Brain microvascular endothelial cell (primary cell): ENCODE results near the gene METTL18.

Experiments
- DNase-seq: peaks from one replicate; pipeline ENCODE4 v3.0.0-alpha.2; 2020
- H3K27ac ChIP-seq: fragments of 250-450 bp; sonication (Bioruptor Pico); 2 replicates; pipeline ENCODE4 v1.5.1; 2020; ENCODE audit warnings: mild to moderate bottlenecking, moderate library complexity
- H3K27me3 ChIP-seq: fragments of 250-450 bp; sonication (Bioruptor Pico); replicated peaks from 2 replicates; pipeline ENCODE4 v1.5.1; 2020; ENCODE audit warnings: mild to moderate bottlenecking
- H3K36me3 ChIP-seq: fragments of 250-450 bp; sonication (Bioruptor Pico); replicated peaks from 2 replicates; pipeline ENCODE4 v1.5.1; 2020; ENCODE audit warnings: mild to moderate bottlenecking
- H3K4me3 ChIP-seq: 2 replicates; pipeline ENCODE4 v1.5.1; 2011; ENCODE audit warnings: low read depth, mild to moderate bottlenecking, control low read depth, low read length, moderate library complexity
- CTCF ChIP-seq: IDR thresholded peaks from 2 replicates; pipeline ENCODE4 v1.5.1; 2011; ENCODE audit warnings: low read depth, mild to moderate bottlenecking, moderate library complexity, low read length, control low read depth, inconsistent platforms; ENCODE audit errors: missing control alignments
- in situ Hi-C: cut with HindIII; loops from 2 replicates; pipeline ENCODE4 v1.10.0; 2017; ENCODE audit warnings: low sequenced_read_pairs, low pct_ligation_motif_present

METTL18 gene

GRCh38 chr1:169765580-169766331 is 29.0 kb downstream of the METTL18 start:
- H3K36me3 ChIP-seq, result no peaks in the 10 kb centered on the region
- H3K4me3 ChIP-seq, result no peak overlapping the region
- no peak overlapping the region for H3K27ac ChIP-seq
- no peak for TF ChIP-seq CTCF
- no peaks in the 10 kb centered on the region for H3K27me3 ChIP-seq
- DNase-seq, result no peak
- in situ Hi-C loops, result no loop called here

GRCh38 chr1:169764919-169765318 is 29.8 kb downstream of the METTL18 start:
- H3K27ac ChIP-seq, result no peak overlapping the region
- no peaks in the 10 kb centered on the region for H3K36me3 ChIP-seq
- no peaks in the 10 kb centered on the region for H3K27me3 ChIP-seq
- in situ Hi-C loops, result no loop called here
- H3K4me3 ChIP-seq, result no peak overlapping the region
- no peak for DNase-seq
- no peak for TF ChIP-seq CTCF

GRCh38 chr1:169762699-169763098 is 32.0 kb downstream of the METTL18 start:
- no peak for DNase-seq

GRCh38 chr1:169759038-169759437 is 35.7 kb downstream of the METTL18 start:
- H3K36me3 ChIP-seq, result no peaks in the 10 kb centered on the region

More at GRCh38 chr1:169762699-169763098, 32.0 kb downstream of the METTL18 start:
- H3K27ac ChIP-seq, result no peak overlapping the region
- no peak for TF ChIP-seq CTCF
- H3K36me3 ChIP-seq, result no peaks in the 10 kb centered on the region
- in situ Hi-C loops, result no loop called here
- H3K27me3 ChIP-seq, result no peaks in the 10 kb centered on the region
- no peak overlapping the region for H3K4me3 ChIP-seq

GRCh38 chr1:169753549-169753948 is 41.2 kb downstream of the METTL18 start:
- no peak for DNase-seq
- no peak overlapping the region for H3K27ac ChIP-seq
- TF ChIP-seq CTCF, result no peak
- H3K27me3 ChIP-seq, result no peaks in the 10 kb centered on the region
- no peak overlapping the region for H3K4me3 ChIP-seq
- H3K36me3 ChIP-seq, result no peaks in the 10 kb centered on the region
- in situ Hi-C loops, result no loop called here

More at GRCh38 chr1:169759038-169759437, 35.7 kb downstream of the METTL18 start:
- DNase-seq, result no peak
- no peaks in the 10 kb centered on the region for H3K27me3 ChIP-seq
- no peak overlapping the region for H3K27ac ChIP-seq
- no peak for TF ChIP-seq CTCF
- no peak overlapping the region for H3K4me3 ChIP-seq
- in situ Hi-C loops, result no loop called here

- TF ChIP-seq CTCF, result no peak
- H3K36me3 ChIP-seq, result no peaks in the 10 kb centered on the region
- H3K27me3 ChIP-seq, result no peaks in the 10 kb centered on the region
- no peak for DNase-seq
- H3K27ac ChIP-seq, result no peak overlapping the region
- H3K4me3 ChIP-seq, result no peak overlapping the region
- in situ Hi-C loops, result no loop called here
Measured at GRCh38 chr1:169750041-169750440, 44.7 kb downstream of the METTL18 start.
